Parathyroid adenoma (tissue), 2 donors: ENCODE results near the gene NDFIP2.
"Not testable (repeated sequence)": the region's sequence is repeated elsewhere in the genome, so short reads cannot be mapped to it uniquely, and the experiment has no call there.

ENCODE experiments used
- H2AFZ ChIP-seq: fragments of 300-600 bp; sonication (generic); one replicate; pipeline ENCODE4 v1.7.0; 2017; ENCODE audit warnings: antibody characterized with exemption, mild to moderate bottlenecking
- H3K27ac ChIP-seq: fragments of 300-600 bp; sonication (generic); one replicate; pipeline ENCODE4 v1.7.0; 2017
- H3K27me3 ChIP-seq: fragments of 300-600 bp; sonication (generic); one replicate; pipeline ENCODE4 v1.7.0; 2017; ENCODE audit warnings: low read length; ENCODE audit not compliant: control insufficient read depth, insufficient read depth
- H3K36me3 ChIP-seq: fragments of 300-600 bp; sonication (generic); one replicate; pipeline ENCODE4 v1.7.0; 2017; ENCODE audit warnings: low read length; ENCODE audit not compliant: control insufficient read depth, insufficient read depth
- H3K4me1 ChIP-seq: fragments of 300-600 bp; sonication (generic); one replicate; pipeline ENCODE4 v1.7.0; 2017; ENCODE audit warnings: control low read depth
- H3K4me2 ChIP-seq: fragments of 300-600 bp; sonication (generic); one replicate; pipeline ENCODE4 v1.7.0; 2017; ENCODE audit warnings: low read length
- H3K4me3 ChIP-seq: fragments of 300-600 bp; sonication (generic); one replicate; pipeline ENCODE4 v1.7.0; 2017; ENCODE audit warnings: low read depth, low read length
- H3K79me2 ChIP-seq: fragments of 300-600 bp; sonication (generic); one replicate; pipeline ENCODE4 v1.7.0; 2017; ENCODE audit warnings: control low read depth
- H3K9ac ChIP-seq: fragments of 300-600 bp; sonication (generic); one replicate; pipeline ENCODE4 v1.7.0; 2017; ENCODE audit warnings: mild to moderate bottlenecking
- H3K9me3 ChIP-seq: fragments of 300-600 bp; sonication (generic); one replicate; pipeline ENCODE4 v1.7.0; 2017; ENCODE audit warnings: low read length; ENCODE audit not compliant: control insufficient read depth
- CTCF ChIP-seq: fragments of 300-600 bp; sonication (generic); IDR thresholded peaks from one replicate; pipeline ENCODE4 v1.7.0; 2017; ENCODE audit warnings: antibody characterized with exemption, mild to moderate bottlenecking
- donor health status: primary hyperparathyroidism.

Gene NDFIP2

GRCh38 chr13:79560954-79561353, 80.0 kb downstream of the NDFIP2 start:
- Histone ChIP-seq H3K4me1 (no peaks in the 10 kb centered on the region), H3K4me2 (no peak overlapping the region), H2AFZ (no peak overlapping the region), H3K9me3 (no peaks in the 10 kb centered on the region), H3K4me3 (no peak overlapping the region), H3K9ac (no peak overlapping the region), H3K79me2 (no peaks in the 10 kb centered on the region), H3K27me3 (no peaks in the 10 kb centered on the region), H3K27ac (no peak overlapping the region), H3K36me3 (no peaks in the 10 kb centered on the region)
- no peak for TF ChIP-seq CTCF

- Histone ChIP-seq H3K27ac (no peak overlapping the region), H2AFZ (no peak overlapping the region), H3K9ac (no peak overlapping the region), H3K27me3 (no peaks in the 10 kb centered on the region), H3K9me3 (no peaks in the 10 kb centered on the region), H3K4me3 (no peak overlapping the region), H3K4me1 (no peaks in the 10 kb centered on the region), H3K36me3 (no peaks in the 10 kb centered on the region), H3K4me2 (no peak overlapping the region), H3K79me2 (no peaks in the 10 kb centered on the region)
- TF ChIP-seq CTCF, result no peak
These were observed 81.6 kb downstream of the NDFIP2 start for GRCh38 chr13:79562557-79562956.

GRCh38 chr13:79566118-79566517, 85.2 kb downstream of the NDFIP2 start:
- TF ChIP-seq CTCF, result no peak
- Histone ChIP-seq H3K4me1 (no peaks in the 10 kb centered on the region), H3K9me3 (no peaks in the 10 kb centered on the region), H3K4me2 (no peak overlapping the region), H3K9ac (no peak overlapping the region), H2AFZ (no peak overlapping the region), H3K27me3 (no peaks in the 10 kb centered on the region), H3K36me3 (no peaks in the 10 kb centered on the region), H3K79me2 (no peaks in the 10 kb centered on the region), H3K4me3 (no peak overlapping the region), H3K27ac (no peak overlapping the region)

- no peak for TF ChIP-seq CTCF
- Histone ChIP-seq H3K4me3 (no peak overlapping the region), H3K27ac (no peak overlapping the region)
These were observed 90.2 kb downstream of the NDFIP2 start for GRCh38 chr13:79571147-79571546.

GRCh38 chr13:79573892-79574291, 92.9 kb downstream of the NDFIP2 start:
- H3K9ac ChIP-seq, H3K27ac ChIP-seq, H2AFZ ChIP-seq, H3K9me3 ChIP-seq, H3K4me1 ChIP-seq, H3K27me3 ChIP-seq, H3K36me3 ChIP-seq, H3K79me2 ChIP-seq, H3K4me3 ChIP-seq, H3K4me2 ChIP-seq: not testable (repeated sequence)

More at GRCh38 chr13:79571147-79571546, 90.2 kb downstream of the NDFIP2 start:
- no peak overlapping the region for H3K4me2 ChIP-seq
- no peaks in the 10 kb centered on the region for H3K9me3 ChIP-seq
- no peak overlapping the region for H2AFZ ChIP-seq
- H3K27me3 ChIP-seq, result no peaks in the 10 kb centered on the region
- H3K36me3 ChIP-seq, result no peaks in the 10 kb centered on the region
- H3K4me1 ChIP-seq, result no peaks in the 10 kb centered on the region
- H3K79me2 ChIP-seq, result no peaks in the 10 kb centered on the region
- no peak overlapping the region for H3K9ac ChIP-seq
